Pancreas (tissue), 10 donors: Measurements from ENCODE around the gene TBX4. TPM values are rescaled to one million over a fixed set of nuclear protein-coding genes. Genes with fewer than 3 reads are reported as not detected.

Source experiments
- ATAC-seq, 4 donors: fragments of 200-7000 bp; cut with Tn5 transposase; one replicate each; pipeline versions ENCODE4 v1.8.0 to v1.9.1; 2020; ENCODE audit warnings: mild to moderate bottlenecking in 4 of 4, moderate library complexity in 4 of 4
- DNase-seq, 6 donors: peaks; one replicate each; pipeline ENCODE4 v3.0.0-alpha.2; 2020
- FAIRE-seq: peaks from 2 replicates; lab custom pipeline; 2012; peaks lifted over from hg19 to GRCh38; lab: Jason Lieb, UNC
- H3K27ac ChIP-seq, 4 donors: fragments of 200-600 bp; sonication (generic); 1 replicate in 3 of 4; 2 replicates in 1 of 4; pipeline versions ENCODE4 v1.5.0 to v1.8.0; 2020
- H3K27me3 ChIP-seq, 4 donors: fragments of 200-600 bp; one replicate each; pipeline ENCODE4 v1.8.0; 2021
- H3K36me3 ChIP-seq, 3 donors: fragments of 200-600 bp; sonication (generic) in 1 of 3; one replicate each; pipeline versions ENCODE4 v1.5.0 to v1.8.0; 2020 to 2021
- H3K4me1 ChIP-seq, 3 donors: fragments of 200-600 bp; one replicate each; pipeline ENCODE4 v1.8.0; 2021
- H3K4me3 ChIP-seq, 4 donors: fragments of 200-600 bp; sonication (generic) in 2 of 4; one replicate each; pipeline versions ENCODE4 v1.5.0 to v1.8.0; 2020 to 2021
- H3K9me3 ChIP-seq, 4 donors: fragments of 200-600 bp; one replicate each; pipeline ENCODE4 v1.8.0; 2021
- CTCF ChIP-seq, 4 donors: fragments of 200-600 bp; sonication (generic) in 3 of 4; IDR thresholded peaks; one replicate each; pipeline versions ENCODE4 v1.5.0 to v1.8.0; 2021; ENCODE audit warnings: antibody characterized with exemption in 4 of 4
- WGBS, 2 donors: extraction: QIAGEN DNeasy Blood & Tissue Kit; methylation state at CpG; one replicate each; pipeline ENCODE4 v1.1.7; 2013; 5-methylcytosine and 5-hydroxymethylcytosine counted together
- intact Hi-C, 3 donors: fragments of 100-400 bp; cut with DNase I; formaldehyde crosslinking; loops; one replicate each; pipeline versions ENCODE4 v1.11.1 to v1.14.2; 2022
- polyA plus RNA-seq, 2 donors: library from polyadenylated mRNA; stranded (reverse); fragments of 200-250 nt; gene quantifications; one replicate each; pipeline ENCODE4 v1.2.3, GENCODE V29; 2013
- total RNA-seq, 6 donors: library from RNA; stranded (reverse); fragmentation: NEBNext Ultra II Directional in 4 of 6; extraction: Animal tissue kit (Norgen Biotek cat#: 25700) in 4 of 6; gene quantifications; one replicate each; pipeline versions ENCODE4 v1.2.1 to v1.2.4, GENCODE V29; 2021 to 2023
- donor health status: healthy with polysubstance abuse.
- donor health status: DM: no; HTN: no; CAD: no; lungs with moderate emphysema.
- donor health status: DM: no; HTN: no; CAD: no.
- donor health status: control.
- donor health status: control.
- donor health status: Bipolar disorder and iron deficiency.
- donor health status: DM: yes; HTN: yes; CAD: no.
- donor health status: DM: no; HTN: no; CAD: no.
- donor health status: DM: no; HTN: no; CAD: no.
- donor health status: DM: yes; HTN: yes; CAD: no.

Gene TBX4
- total RNA-seq (not detected), polyA plus RNA-seq (not detected)

- intact Hi-C loops, result no loop called here
- peaks cover 0 to 10% (median 0%) of the 10 kb centered on the region in 3 donors for H3K4me1 ChIP-seq
- WGBS, 2 donors, result 21 to 25% methylated on average over 47 to 59 of the region's 59 CpGs
- H3K27ac ChIP-seq, result no peak within 1 kb of the TSS
- FAIRE-seq (peak; percentile 86), DNase-seq (no peak), ATAC-seq (peak in 1 of 4 donors; percentile 13)
- H3K27me3 ChIP-seq, result peaks cover 7 to 57% (median 29%) of the 10 kb centered on the region in 4 donors
- TF ChIP-seq CTCF (IDR thresholded peaks at IDR 0.05), result no peak
- no peaks in the 10 kb centered on the region for H3K36me3 ChIP-seq
- H3K4me3 ChIP-seq, result peak within 1 kb of the TSS in 1 of 4 donors; percentile 39
- no peaks in the 10 kb centered on the region for H3K9me3 ChIP-seq
Observed at GRCh38 chr17:61452301-61453290, at the start of gene TBX4. TBX4 (plus strand) TSS chr17:61452422; CDS start chr17:61456491, 4,069 bp downstream.

- FAIRE-seq (no peak), ATAC-seq (no peak), DNase-seq (peak in 2 of 6 donors; percentile 45 to 54)
- H3K4me1 ChIP-seq, result peaks cover 0 to 16% (median 6%) of the 10 kb centered on the region in 3 donors
- H3K9me3 ChIP-seq, result no peaks in the 10 kb centered on the region
- H3K27me3 ChIP-seq, result peaks cover 0 to 40% (median 8%) of the 10 kb centered on the region in 4 donors
- intact Hi-C loops, result no loop called here
- no peaks in the 10 kb centered on the region for H3K36me3 ChIP-seq
- peak overlapping the region in 1 of 4 donors; percentile 15 for H3K27ac ChIP-seq
- H3K4me3 ChIP-seq, result no peak overlapping the region
- TF ChIP-seq CTCF (IDR thresholded peaks at IDR 0.05), result no peak
- 11 to 14% methylated on average over 54 to 55 of the region's 55 CpGs for WGBS, 2 donors
Observed at GRCh38 chr17:61402978-61403800, 49.0 kb upstream of the TBX4 start.

DNA sequence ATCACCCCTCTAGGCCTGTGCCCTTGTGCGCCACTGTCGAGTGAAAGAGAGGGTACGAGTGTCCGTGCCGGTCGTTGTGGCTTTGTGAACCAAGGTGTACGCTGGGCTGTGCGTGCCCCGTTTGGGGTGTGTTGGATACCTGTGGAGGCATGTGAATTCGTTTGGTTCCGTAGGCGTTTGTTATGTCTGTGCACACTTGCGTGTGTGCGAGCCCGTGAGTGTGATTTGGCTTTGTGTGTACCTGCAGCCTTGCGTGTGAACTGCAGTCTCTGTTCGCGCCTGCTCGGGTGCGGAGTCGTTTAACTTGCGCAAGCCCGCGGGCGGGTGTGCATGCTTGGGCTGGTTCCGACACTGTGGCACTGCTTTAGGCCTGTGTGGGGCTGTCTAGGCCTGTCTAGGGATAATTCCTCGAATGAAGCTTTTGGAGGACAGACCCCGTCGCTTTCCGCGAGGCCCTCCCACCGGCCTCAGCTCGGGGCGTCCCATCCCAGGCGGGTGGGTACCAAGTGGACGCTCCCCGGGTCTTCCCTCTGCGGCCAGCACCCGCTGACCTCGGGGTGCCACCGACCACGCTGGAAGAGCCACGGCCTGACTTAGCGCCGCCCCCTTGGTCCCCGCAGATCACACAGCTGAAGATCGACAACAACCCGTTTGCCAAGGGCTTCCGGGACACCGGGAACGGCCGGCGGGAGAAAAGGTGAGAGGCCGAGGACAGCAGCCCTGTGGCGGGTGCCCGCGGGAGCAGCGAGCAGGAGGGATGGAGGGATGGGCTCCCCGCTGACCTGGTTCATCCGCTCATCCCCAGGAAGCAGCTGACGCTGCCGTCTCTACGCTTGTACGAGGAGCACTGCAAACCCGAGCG, 48.2 kb upstream of the TBX4 start:
- 9 to 13% methylated on average over 66 of the region's 66 CpGs for WGBS, 2 donors
- FAIRE-seq (no peak), DNase-seq (peak in 3 of 6 donors; percentile 18 to 77 (median 66)), ATAC-seq (no peak)
- intact Hi-C loops, result no loop called here
- Histone ChIP-seq H3K27me3 (peaks cover 0 to 38% (median 8%) of the 10 kb centered on the region in 4 donors), H3K4me1 (peaks cover 0 to 13% (median 6%) of the 10 kb centered on the region in 3 donors), H3K36me3 (no peaks in the 10 kb centered on the region), H3K9me3 (no peaks in the 10 kb centered on the region), H3K27ac (peak overlapping the region in 1 of 4 donors; percentile 15), H3K4me3 (peak overlapping the region in 2 of 4 donors; percentile 6 to 11)
- TF ChIP-seq CTCF (IDR thresholded peaks at IDR 0.05), result no peak

GRCh38 chr17:61404663-61404912, 47.6 kb upstream of the TBX4 start:
- H3K9me3 ChIP-seq, result no peaks in the 10 kb centered on the region
- no peak for TF ChIP-seq CTCF (IDR thresholded peaks at IDR 0.05)
- H3K27ac ChIP-seq, result no peak overlapping the region
- intact Hi-C loops, result no loop called here
- ATAC-seq (no peak), FAIRE-seq (no peak), DNase-seq (peak in 1 of 6 donors; percentile 15)
- peaks cover 0 to 7% (median 6%) of the 10 kb centered on the region in 3 donors for H3K4me1 ChIP-seq
- H3K27me3 ChIP-seq, result peaks cover 0 to 39% (median 8%) of the 10 kb centered on the region in 4 donors
- H3K4me3 ChIP-seq, result peak overlapping the region in 2 of 4 donors; percentile 6 to 11
- no peaks in the 10 kb centered on the region for H3K36me3 ChIP-seq
- 6 to 7% methylated on average over 26 to 27 of the region's 27 CpGs for WGBS, 2 donors
